Left ventricle myocardium superior (tissue), 1 donor: ENCODE results near the gene MTCL1. TPM values are rescaled to one million over a fixed set of nuclear protein-coding genes. Genes with fewer than 3 reads are reported as not detected.

ENCODE experiments used
- ATAC-seq: fragments of 200-7000 bp; cut with Tn5 transposase; one replicate; pipeline ENCODE4 v1.9.1; 2020; ENCODE audit warnings: mild to moderate bottlenecking, moderate library complexity
- DNase-seq: peaks from one replicate; pipeline ENCODE4 v3.0.0-alpha.2; 2020
- intact Hi-C: fragments of 100-400 bp; cut with micrococcal nuclease; formaldehyde crosslinking; loops from one replicate; pipeline ENCODE4 v1.11.0; 2022
- total RNA-seq: library from RNA; stranded (reverse); fragmentation: NEBNext Ultra II Directional; extraction: Animal tissue kit (Norgen Biotek cat#: 25700); gene quantifications from one replicate; pipeline ENCODE4 v1.2.1, GENCODE V29; 2021
- donor health status: DM: no; HTN: yes; CAD: no; lungs with severe emphysema.

Gene MTCL1
- total RNA-seq, 1 donor from 2014 or later, result 6.7 TPM

DNA sequence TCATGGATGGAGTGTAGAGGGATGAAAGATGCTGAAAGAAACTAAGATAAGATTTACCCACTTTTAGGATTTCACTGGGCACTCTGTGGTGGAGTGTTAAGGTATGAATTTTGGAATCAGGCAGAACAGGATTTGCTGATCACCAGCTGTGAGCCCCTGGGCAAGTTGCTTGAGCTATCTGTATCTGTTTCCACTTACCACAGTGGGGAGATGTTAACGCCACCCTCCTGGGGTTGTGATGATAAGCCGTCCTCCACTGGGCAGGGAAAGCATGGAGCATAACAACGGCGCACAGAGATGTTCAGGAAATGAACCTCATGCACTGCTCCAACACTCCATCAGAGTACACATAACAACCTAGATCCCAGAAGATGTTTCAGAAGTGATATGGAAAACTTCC, 160.6 kb downstream of the MTCL1 start:
- no peak for DNase-seq
- intact Hi-C loops, result no loop called here
- ATAC-seq, result no peak

DNA sequence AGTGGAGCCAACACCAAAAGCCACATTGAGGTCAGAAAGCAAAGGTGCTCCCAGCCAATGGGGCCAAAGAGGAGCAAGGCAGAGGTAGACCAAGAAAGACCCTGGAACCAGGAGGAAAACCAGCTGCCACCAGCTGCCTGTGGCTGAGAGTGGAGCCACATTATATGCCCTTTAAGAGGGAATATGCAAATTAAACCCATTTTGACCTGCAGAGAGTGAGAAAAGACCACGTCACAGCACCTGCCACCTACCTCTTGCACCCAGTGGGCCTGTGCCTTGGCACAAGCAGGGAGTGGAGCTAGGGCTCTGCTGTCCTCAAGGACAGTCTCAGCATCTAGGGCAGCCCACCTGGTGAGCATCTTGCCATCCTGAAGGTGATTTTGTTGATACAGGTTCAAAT, 161.3 kb downstream of the MTCL1 start:
- intact Hi-C loops, result no loop called here
- DNase-seq, result no peak
- no peak for ATAC-seq

GRCh38 chr18:8868276-8868675, 162.9 kb downstream of the MTCL1 start:
- ATAC-seq, result no peak
- no peak for DNase-seq
- intact Hi-C loops, result no loop called here

DNA sequence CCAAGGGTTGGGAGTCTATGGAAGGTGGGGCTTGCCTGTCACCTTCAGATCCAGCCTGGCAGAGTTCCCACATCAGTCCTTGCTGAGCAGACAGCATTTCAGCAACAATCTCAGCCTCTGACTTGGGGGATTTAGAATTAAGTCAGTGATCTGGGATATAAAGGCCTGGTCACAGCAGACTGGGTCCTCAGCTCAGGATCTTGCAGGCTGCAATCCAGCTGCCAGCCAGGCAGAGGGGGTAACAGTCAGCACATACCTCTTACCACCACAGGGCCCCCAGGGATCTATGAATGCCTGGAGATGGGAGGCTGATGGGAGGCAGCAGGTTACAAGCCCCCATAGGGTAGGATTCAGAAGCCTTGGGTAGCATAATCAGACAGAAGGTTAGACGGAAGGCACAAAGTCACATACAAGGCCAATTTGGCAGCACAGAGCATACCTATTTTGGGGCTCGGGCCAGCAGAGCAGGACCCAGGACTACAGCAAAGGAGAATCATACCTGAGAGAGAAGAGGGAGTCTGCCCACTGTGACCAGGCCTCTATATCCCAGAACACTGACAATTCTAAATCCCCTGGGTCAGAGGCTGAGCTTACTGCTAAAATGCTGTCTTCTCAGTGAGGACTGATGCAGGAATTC, 163.5 kb downstream of the MTCL1 start:
- no peak for ATAC-seq
- intact Hi-C loops, result no loop called here

GRCh38 chr18:8869696-8870095, 164.3 kb downstream of the MTCL1 start:
- intact Hi-C loops, result no loop called here
- DNase-seq, result no peak
- ATAC-seq, result no peak

More for the DNA sequence above, 163.5 kb downstream of the MTCL1 start:
- DNase-seq, result no peak

DNA sequence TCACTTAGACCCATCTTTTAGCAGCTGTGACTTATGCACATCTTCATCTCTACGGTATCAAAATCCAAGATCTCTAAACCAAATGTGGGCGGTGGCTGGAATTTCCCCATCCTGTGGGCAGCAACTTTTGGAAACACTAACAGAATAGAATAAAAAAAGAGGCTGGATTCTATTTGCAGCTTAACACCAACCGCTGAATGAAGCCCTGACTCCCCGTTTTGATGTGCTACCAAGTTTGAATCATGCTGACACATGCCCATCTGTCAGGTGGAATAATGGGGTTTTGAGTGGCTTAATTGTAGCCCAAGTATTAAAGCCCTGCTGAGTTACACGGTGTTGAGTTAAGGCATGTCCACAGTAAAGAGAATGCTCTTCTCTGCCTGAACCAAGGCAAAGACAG, 165.2 kb downstream of the MTCL1 start:
- no peak for ATAC-seq
- intact Hi-C loops, result no loop called here

DNA sequence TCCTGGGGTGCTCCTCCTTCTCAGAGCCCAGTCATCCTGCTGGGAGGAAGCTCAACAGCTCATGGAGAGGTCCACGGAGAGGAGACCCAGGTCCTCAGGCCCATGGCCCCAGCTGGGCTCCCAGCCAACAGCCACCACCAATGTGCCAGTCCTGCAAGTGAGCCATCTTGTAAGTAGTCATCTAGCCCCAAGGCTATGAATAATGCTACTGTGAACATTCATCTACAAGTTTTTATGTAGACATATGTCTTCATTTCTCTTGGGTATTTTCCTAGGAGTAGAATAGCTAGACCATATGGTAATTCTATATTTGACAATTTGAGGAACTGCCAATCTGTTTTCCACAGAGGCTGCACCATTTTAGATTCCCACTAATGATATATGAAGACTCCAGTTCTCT, 166.1 kb downstream of the MTCL1 start:
- ATAC-seq (no peak), DNase-seq (no peak)
- intact Hi-C loops, result no loop called here

More for the DNA sequence above, 165.2 kb downstream of the MTCL1 start:
- DNase-seq, result no peak

- intact Hi-C loops, result no loop called here
- ATAC-seq, result no peak
- DNase-seq, result no peak
Measured at GRCh38 chr18:8874872-8875271, 169.5 kb downstream of the MTCL1 start.

DNA sequence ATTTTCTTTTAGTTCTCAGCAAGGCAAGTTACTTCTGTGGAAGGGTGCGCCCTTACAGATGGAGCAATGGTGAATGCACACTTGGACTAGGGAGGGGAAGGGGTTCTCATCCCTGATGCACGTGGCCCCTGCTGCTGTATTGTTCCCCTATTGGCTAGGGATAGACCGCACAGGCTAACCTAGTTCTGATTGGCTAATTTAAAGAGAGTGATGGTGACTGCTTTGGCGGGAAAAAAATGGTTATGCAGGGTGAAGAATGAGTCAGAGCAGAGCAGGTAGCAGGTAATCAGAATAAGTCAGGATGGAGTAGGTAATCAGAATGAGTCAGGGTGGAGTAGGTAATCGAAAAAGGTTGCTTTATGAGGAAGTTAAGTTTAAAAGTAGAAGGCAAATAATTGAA, 171.5 kb downstream of the MTCL1 start:
- intact Hi-C loops, result no loop called here
- ATAC-seq (no peak), DNase-seq (no peak)

GRCh38 chr18:8881103-8881502, 175.7 kb downstream of the MTCL1 start:
- intact Hi-C loops, result no loop called here
- DNase-seq (no peak), ATAC-seq (no peak)

Other genes with a start within 250 kb of the MTCL1 start
- 127 TPM for gene RAB12, start 96.1 kb upstream of the MTCL1 start, total RNA-seq